GM21786 (cell line): ENCODE results near the gene SLC13A2.
A peak's percentile ranks its signal among the peaks of the same experiment; 100 is the strongest.

Source experiments
- ATAC-seq: cut with Tn5 transposase; IDR thresholded peaks from one replicate; pipeline ENCODE4 v1.9.1; 2021; ENCODE audit not compliant: unreplicated experiment

Gene SLC13A2

DNA sequence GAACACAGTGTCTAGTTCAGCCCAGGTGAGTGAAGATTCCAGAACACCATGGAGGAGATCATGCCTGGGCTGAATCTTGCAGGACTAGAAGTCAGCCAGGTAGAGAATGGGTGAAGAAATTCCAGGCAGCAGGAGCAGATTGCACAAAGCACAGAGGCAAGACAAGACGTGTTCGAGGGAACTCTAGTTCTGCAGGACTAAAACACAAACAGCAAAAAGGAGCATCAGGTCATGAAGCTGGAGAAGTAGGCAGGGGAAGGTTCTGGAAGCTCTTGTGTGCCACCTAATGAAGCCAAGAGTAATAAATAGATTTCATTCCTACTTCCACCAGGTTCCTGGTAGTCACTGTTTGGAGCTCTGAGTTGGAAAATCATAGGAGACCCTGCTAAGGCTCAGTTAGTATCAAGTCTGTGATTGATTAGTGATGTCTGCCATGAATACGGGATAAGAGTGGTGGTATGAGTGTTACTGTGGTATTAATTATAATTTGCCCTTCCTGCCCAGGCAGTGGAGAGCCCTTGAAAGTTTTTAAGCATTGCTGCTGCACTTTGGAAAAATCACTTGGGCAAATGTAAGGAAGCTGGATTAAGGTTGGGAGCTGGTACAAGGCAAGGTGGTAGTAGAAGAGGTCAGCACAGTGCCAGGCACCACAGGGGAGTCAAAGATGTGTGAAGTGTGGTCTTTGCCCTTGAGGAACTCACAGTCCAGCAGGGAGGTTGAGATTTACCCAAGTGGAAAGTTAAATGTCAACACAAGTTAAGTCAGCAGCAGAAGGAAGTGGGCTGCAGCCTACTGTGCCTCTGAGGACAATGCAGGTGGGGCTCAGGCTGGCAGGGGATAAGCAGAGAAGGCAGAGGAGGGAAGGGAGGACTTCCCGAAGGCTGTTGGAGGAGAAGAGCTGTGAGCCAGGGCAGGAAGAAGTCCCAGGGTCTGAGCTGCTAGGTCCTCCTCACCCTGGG, 19.2 kb downstream of the SLC13A2 start:
- no peak for ATAC-seq

GRCh38 chr17:28493460-28493859, 20.0 kb downstream of the SLC13A2 start:
- no peak for ATAC-seq

DNA sequence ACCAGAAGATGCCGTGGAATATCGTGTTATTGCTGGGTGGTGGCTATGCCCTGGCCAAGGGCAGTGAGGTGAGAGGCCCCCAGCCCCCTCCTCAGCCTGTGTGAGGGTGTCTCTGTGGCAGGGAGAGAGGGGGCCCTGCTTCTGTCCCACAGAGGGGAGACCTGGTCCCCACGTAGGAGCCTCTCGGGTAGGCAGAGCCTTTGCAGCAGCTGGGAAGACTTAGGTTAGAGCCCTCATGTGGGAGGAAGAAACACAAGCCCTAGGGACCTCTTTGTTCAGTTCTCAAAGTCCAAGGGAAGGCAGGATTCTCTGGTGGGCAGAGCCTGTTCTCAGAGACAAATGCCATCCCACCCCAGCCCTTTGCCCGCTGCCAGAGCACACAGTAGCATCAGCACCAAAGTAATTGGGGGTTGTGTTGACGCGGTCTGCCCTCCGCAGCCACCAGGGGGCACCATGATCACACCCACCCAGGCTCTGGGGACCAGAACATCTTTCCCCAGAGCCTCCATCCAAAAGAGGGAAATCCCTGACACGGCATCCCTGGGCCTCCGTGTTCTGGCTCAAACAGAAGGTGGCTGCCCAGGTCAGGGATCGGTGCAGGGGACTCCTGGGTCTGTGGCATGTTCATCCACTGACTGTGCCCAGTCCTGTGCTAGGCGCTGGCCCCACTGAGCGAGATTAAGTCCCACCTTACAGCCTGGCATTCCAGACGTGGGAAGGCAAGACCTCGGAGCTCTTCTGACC, 21.2 kb downstream of the SLC13A2 start:
- peak; percentile 50 for ATAC-seq

- ATAC-seq: no peak
Observed at GRCh38 chr17:28495635-28496034, 22.2 kb downstream of the SLC13A2 start.

- ATAC-seq: no peak
Observed at GRCh38 chr17:28497931-28498330, 24.5 kb downstream of the SLC13A2 start.

DNA sequence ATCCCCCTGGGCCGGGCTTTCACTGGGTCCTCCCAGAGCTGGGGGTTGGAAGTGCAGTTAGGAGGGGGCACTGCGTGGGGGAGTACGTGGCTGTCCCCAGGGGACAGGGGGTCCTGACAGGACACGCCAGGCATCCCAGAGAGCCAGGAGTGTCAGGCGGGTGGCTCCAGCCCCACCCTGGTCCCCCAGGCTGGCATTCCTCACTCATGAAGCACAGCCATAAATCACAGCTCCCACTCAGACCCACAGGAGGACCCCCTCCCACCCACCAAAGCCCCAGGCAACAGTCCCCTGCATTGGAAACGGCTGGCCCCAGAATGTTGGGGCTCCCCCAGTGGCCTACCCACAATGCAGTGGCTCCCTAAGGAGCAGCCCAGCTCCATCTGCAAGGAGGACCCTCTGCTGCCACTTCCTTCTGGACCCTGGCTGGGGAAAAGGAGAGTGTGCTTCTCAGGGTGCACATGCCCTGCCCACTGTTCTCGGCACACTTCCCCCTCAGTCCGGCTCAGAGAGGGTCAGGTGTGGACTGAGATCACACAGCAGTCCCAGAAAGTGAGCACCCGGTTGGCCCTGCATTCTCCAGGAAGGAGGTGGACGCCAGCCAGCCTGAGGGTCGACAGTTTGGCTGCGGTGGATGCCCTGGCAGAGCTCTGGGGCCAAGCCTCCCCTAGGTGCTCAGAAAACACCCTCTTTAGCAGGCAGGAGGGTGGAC, 25.4 kb downstream of the SLC13A2 start:
- no peak for ATAC-seq

DNA sequence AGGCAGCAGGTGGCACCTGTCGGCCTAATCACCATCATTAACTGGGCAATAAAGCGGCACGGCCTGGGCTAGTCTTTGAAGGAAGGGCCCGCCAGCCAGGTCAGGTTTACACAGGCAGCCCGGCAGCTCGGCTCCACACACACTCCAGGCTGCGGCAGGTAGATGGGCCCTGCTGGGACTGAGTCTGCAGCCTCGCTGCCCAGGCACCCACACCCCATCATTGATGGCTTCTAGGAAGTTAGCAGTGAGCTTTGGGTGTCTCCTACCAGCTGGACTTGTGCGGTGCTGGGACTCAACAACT, 25.9 kb downstream of the SLC13A2 start:
- ATAC-seq: no peak

- ATAC-seq: no peak
Observed at GRCh38 chr17:28499684-28500357, 26.4 kb downstream of the SLC13A2 start.

GRCh38 chr17:28500712-28501379, 27.4 kb downstream of the SLC13A2 start:
- ATAC-seq: no peak

DNA sequence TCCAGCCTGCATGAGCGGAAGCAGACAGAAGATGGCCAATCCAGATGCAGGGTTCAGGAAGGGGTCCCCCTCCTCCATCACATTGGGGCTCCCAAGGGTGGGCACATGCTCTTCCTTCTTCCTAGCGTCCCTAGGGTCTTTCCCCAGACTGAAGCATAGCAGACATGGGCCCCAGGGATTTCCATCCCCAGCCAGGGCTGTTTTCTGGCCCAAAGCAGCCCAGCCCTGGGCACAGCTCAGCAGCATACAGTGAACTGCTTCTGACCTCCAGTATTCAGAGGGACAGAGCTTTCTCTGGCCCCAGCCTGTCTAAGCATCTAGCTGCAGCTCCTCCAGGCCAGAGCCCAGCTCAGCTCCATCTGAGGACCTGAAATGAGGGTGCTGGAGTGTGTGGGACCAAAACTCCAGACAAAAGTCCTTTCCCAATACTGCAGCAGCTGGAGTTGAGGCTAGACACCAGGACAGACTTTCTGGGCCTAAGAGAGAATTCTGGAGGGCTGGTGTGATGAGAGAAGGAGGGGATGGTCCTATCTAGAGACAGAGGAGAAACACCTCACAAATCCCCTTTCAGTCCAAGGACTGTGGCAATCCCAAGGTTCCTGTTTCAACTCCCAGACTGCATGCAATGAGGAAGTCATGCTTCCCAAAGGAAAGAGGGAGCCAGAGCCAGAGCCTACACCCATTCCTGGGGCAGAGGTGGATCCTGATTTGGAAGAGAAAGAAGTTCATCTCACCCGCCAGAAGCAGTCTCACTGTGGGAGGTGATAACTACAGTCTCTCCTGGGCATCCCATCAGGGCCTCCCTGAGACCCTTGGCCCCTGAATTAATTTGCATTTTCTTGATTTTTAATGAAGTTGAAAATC, 28.2 kb downstream of the SLC13A2 start:
- ATAC-seq: no peak

DNA sequence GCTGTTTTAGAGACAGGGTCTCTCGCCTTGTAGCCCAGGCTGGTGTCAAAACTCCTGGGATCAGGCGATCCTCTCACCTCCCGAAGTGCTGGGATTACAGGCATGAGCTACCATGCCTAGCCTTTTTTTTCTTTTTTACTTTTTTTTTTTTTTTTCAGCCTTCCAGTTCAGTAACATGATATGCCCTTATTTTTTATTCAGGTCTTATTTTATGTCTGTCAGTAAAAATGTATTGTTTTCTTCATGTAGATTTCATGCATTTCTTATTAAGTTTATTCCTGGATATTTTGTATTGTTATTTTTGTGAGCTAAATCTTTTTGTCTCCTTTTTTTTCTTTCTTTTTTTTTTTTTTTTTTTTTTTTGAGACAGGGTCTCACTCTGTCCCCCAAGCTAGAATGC, 30.0 kb downstream of the SLC13A2 start:
- ATAC-seq: no peak

DNA sequence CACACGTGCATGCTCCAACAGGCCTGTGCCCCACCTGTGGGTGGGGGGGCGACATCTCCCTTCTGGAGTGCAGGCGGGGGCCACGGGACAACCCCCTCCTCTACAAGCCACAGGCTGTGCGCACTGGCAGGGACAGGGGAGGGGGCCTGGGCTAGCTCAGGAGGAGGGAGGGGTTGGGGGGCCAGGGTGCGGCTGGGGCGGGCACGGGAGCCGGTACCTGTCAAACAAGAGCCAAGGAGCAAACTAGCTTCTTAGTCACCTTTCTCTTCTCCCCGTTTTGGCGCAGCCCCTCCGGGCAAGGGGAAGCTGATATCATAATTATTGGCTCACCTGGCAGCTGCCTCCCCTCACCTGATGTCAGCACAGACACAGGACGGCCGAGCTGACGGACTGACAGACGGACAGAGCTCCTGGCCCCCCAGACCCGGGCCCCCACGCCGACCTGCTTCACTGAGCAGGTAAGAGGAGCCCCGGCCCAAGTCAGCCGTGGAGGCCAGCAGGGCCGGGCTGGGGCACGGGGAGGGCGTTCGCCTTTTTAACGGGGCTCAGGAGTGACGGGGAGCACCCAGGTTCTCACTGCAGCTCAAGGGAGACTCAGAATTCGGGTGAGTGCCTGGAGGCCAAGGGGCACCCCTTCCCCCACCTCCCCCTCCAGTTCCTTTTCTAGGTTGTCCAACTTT, 32.7 kb downstream of the SLC13A2 start, which contains the start of gene FOXN1:
FOXN1 (plus strand) TSS at position 363 of the 680 bp plus-strand sequence. CDS start 17,622 bp downstream, outside the sequence.
- ATAC-seq: no peak

- ATAC-seq: no peak
Observed at GRCh38 chr17:28506763-28507487, 33.5 kb downstream of the SLC13A2 start.

GRCh38 chr17:28507567-28508203, 34.2 kb downstream of the SLC13A2 start:
- no peak for ATAC-seq

DNA sequence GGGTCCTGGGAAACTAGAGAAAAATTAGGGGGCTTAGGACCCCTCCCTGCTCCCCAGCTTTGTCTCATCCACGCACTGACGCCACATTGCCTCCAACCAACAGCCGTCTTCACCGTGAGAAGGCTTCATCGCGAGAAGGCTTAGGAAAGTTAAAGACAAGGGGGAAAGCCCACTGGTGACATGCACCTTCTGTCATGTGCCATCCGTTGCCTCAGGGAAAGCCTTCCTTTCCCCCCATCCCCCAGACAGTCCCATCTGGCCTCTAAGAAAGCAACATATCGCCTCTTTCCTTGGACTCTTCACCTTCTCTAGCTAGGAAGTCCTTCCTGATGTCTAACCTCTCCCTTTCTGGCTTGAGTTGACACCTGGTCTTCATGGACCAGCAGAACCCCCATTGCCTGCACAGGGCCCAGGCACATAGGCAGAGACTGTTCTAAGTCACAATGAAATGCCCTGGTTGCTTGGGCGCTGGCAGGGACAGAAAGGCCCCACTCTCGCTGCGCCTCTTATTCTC, 34.8 kb downstream of the SLC13A2 start:
- ATAC-seq: no peak

- no peak for ATAC-seq
Observed at GRCh38 chr17:28509789-28510188, 36.3 kb downstream of the SLC13A2 start.

DNA sequence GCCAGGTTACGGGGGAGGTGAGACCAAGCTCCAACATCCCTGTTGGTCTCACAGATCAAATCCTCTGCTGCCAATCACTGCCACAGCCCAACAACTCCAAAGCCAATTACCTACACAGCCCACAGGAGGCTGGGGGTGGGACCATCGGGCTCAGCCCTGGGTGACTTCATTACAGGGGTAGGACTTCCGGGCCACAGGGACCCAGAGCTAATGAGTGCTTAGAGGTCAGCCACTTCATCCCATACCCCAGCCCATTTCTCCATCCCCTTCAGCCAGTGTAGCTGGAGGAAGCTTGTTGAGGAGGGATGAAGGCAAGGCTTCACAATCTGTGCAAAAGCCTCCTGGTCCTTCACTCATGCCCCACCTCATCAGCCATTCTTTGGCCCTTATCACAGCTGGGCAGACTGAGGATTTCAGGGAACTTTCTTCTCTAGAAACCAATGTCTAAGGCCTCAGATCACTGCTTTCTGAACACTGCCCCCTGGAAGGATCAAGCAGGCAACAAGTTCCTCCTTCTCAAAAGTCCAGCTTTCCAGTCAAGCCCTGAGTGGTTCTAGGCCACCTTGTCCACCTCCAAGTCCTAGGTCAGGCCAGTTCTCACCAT, 38.5 kb downstream of the SLC13A2 start:
- no peak for ATAC-seq
